ENCODE data around the gene RSPO4. TPM values are rescaled to one million over a fixed set of nuclear protein-coding genes. Genes with fewer than 3 reads are reported as not detected.

RSPO4 gene
- total and polyA plus RNA-seq, 2 donors (not counting 3 experiments of a cell fraction or from before 2014, with no cell fraction given) = not detected

- no peak overlapping the region for H3K9ac ChIP-seq (replicated peaks; ENCODE audit: extremely low read depth, insufficient read depth, low read length)
- TF ChIP-seq JUN (IDR thresholded peaks at IDR 0.05; ENCODE audit: borderline replicate concordance, insufficient read depth, insufficient read length, low read depth) (no peak), POLR2A (IDR thresholded peaks at IDR 0.05; ENCODE audit: low read depth, low read length) (no peak), FOS (IDR thresholded peaks at IDR 0.05; ENCODE audit: borderline replicate concordance, insufficient read depth, low read length) (no peak), POLR2AphosphoS5 (IDR thresholded peaks at IDR 0.05; ENCODE audit: insufficient read depth, low read depth, low read length) (no peak), GATA2 (IDR thresholded peaks at IDR 0.05; ENCODE audit: insufficient read depth, insufficient read length, low read depth, low read length) (no peak), EZH2 (IDR thresholded peaks at IDR 0.05; ENCODE audit: borderline replicate concordance, low read depth, low read length, severe bottlenecking) (no peak), MYC (IDR thresholded peaks at IDR 0.05; ENCODE audit: low read depth, low read length) (no peak)
- TF ChIP-seq, protein P1, sequence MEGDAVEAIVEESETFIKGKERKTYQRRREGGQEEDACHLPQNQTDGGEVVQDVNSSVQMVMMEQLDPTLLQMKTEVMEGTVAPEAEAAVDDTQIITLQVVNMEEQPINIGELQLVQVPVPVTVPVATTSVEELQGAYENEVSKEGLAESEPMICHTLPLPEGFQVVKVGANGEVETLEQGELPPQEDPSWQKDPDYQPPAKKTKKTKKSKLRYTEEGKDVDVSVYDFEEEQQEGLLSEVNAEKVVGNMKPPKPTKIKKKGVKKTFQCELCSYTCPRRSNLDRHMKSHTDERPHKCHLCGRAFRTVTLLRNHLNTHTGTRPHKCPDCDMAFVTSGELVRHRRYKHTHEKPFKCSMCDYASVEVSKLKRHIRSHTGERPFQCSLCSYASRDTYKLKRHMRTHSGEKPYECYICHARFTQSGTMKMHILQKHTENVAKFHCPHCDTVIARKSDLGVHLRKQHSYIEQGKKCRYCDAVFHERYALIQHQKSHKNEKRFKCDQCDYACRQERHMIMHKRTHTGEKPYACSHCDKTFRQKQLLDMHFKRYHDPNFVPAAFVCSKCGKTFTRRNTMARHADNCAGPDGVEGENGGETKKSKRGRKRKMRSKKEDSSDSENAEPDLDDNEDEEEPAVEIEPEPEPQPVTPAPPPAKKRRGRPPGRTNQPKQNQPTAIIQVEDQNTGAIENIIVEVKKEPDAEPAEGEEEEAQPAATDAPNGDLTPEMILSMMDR (IDR thresholded peaks at IDR 0.05; ENCODE audit: extremely low read depth in 1 of 2, insufficient read depth in 1 of 2, low read depth in 1 of 2, low read length in 2 of 2) = no peak
- TF ChIP-seq, protein P2, sequence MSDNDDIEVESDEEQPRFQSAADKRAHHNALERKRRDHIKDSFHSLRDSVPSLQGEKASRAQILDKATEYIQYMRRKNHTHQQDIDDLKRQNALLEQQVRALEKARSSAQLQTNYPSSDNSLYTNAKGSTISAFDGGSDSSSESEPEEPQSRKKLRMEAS (IDR thresholded peaks at IDR 0.05; ENCODE audit: insufficient read depth, insufficient read length) = no peak
- intact Hi-C loops (cut with micrococcal nuclease) = no loop called here
- dilution Hi-C loops (cut with MboI; ENCODE audit: extremely low pct_ligation_motif_present, low sequenced_read_pairs) = no loop called here
- DNase-seq (ENCODE audit: low read depth, low spot score) (no peak), FAIRE-seq (no peak)
- H3K4me1 ChIP-seq (ENCODE audit: control insufficient read depth, extremely low read depth, insufficient read depth, low read length) = no peaks in the 10 kb centered on the region
- no peaks in the 10 kb centered on the region for H3K9me3 ChIP-seq (replicated peaks; ENCODE audit: control insufficient read depth, insufficient read depth, low read length)
- CTCF ChIA-PET = interaction anchor here (1.0 kb wide), 1 partner anchor 143 kb away, joined by 3 read pairs; no protein-coding TSS in a partner anchor
- H3K27ac ChIP-seq (ENCODE audit: insufficient read depth, low read depth, low read length) = no peak overlapping the region
- BruUV-seq (replicated peaks) = no TSS peak
- POLR2A ChIA-PET = no interaction called here
- no peaks in the 10 kb centered on the region for H4K20me1 ChIP-seq (replicated peaks; ENCODE audit: control insufficient read depth, extremely low read depth, insufficient read depth, low read length)
- H3K79me2 ChIP-seq (ENCODE audit: control insufficient read depth, insufficient read depth, low read length) = no peaks in the 10 kb centered on the region
- H2AFZ ChIP-seq (ENCODE audit: low read depth, low read length) = no peak overlapping the region
- H3K9me1 ChIP-seq (replicated peaks; ENCODE audit: control insufficient read depth, extremely low read depth, insufficient read depth, low read length) = no peaks in the 10 kb centered on the region
- peaks cover 0 to 2% of the 10 kb centered on the region in 2 experiments for H3K27me3 ChIP-seq (ENCODE audit: control insufficient read depth in 2 of 2, insufficient read depth in 2 of 2, low read length in 2 of 2)
- no peak overlapping the region for H3K4me3 ChIP-seq (replicated peaks in 1 of 3; ENCODE audit: insufficient read depth in 1 of 3, low read depth in 1 of 3, low read length in 3 of 3)
- H3K36me3 ChIP-seq (ENCODE audit: control insufficient read depth in 2 of 2, extremely low read depth in 1 of 2, insufficient read depth in 2 of 2, low read length in 2 of 2) = no peaks in the 10 kb centered on the region
- H3K4me2 ChIP-seq (ENCODE audit: insufficient read depth, low read length) = no peak overlapping the region
Observed at GRCh38 chr20:961768-962167, 40.3 kb downstream of the RSPO4 start.
